Measurements from ENCODE around the gene SLC35F3.

DNA sequence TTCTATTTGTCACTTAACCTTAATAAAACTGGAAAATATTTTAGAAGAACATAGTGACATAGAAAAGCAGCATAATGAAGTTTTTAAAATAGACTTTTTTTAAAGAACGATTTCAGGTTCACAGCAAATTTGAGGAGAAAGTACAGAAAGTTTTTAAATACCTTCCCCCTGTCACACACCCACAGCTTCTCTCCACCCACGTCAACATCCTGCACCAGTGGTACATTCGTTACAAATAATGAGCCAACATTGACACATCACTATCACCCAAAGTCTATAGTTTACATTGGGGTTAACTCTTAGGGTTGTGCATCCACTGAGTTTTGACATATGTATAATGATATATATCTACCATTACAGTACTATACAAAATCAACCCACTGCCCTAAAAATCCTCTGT is 3.0 kb upstream of the SLC35F3 start:
- TF ChIP-seq, protein P1, sequence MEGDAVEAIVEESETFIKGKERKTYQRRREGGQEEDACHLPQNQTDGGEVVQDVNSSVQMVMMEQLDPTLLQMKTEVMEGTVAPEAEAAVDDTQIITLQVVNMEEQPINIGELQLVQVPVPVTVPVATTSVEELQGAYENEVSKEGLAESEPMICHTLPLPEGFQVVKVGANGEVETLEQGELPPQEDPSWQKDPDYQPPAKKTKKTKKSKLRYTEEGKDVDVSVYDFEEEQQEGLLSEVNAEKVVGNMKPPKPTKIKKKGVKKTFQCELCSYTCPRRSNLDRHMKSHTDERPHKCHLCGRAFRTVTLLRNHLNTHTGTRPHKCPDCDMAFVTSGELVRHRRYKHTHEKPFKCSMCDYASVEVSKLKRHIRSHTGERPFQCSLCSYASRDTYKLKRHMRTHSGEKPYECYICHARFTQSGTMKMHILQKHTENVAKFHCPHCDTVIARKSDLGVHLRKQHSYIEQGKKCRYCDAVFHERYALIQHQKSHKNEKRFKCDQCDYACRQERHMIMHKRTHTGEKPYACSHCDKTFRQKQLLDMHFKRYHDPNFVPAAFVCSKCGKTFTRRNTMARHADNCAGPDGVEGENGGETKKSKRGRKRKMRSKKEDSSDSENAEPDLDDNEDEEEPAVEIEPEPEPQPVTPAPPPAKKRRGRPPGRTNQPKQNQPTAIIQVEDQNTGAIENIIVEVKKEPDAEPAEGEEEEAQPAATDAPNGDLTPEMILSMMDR (IDR thresholded peaks at IDR 0.05 in 4 of 5, conservative IDR thresholded peaks at IDR 0.05 in 1 of 5) = no peak
- TF ChIP-seq POLR2A (IDR thresholded peaks at IDR 0.05) = no peak
